Activated naive CD8-positive, alpha-beta T cell treated with anti-CD3 and anti-CD28 coated beads, Interleukin-2, amount 50 U/mL, for 24 hours (primary cell): ENCODE results near the gene PNPLA7.
"Not testable (repeated sequence)": the region's sequence is repeated elsewhere in the genome, so short reads cannot be mapped to it uniquely, and the experiment has no call there.

Experiments used
- ATAC-seq: fragments of 150-1000 bp; cut with Tn5 transposase; one replicate; pipeline ENCODE4 v1.10.0; 2021
- DNase-seq: peaks from one replicate; pipeline ENCODE4 v3.0.0; 2021
- H3K27ac Mint-ChIP-seq: one replicate; pipeline ENCODE4 v1.8.0; 2021; ENCODE audit warnings: mild to moderate bottlenecking, mixed read lengths
- H3K27me3 Mint-ChIP-seq: one replicate; pipeline ENCODE4 v1.8.0; 2021; ENCODE audit warnings: mixed read lengths
- H3K36me3 Mint-ChIP-seq: one replicate; pipeline ENCODE4 v1.8.0; 2021; ENCODE audit warnings: low read depth, mixed read lengths
- H3K4me1 Mint-ChIP-seq: one replicate; pipeline ENCODE4 v1.8.0; 2021; ENCODE audit warnings: mixed read lengths
- H3K4me3 Mint-ChIP-seq: one replicate; pipeline ENCODE4 v1.8.0; 2021; ENCODE audit warnings: mild to moderate bottlenecking, moderate library complexity, mixed read lengths
- H3K9me3 Mint-ChIP-seq: one replicate; pipeline ENCODE4 v1.8.0; 2021; ENCODE audit warnings: mixed read lengths

Gene PNPLA7

DNA sequence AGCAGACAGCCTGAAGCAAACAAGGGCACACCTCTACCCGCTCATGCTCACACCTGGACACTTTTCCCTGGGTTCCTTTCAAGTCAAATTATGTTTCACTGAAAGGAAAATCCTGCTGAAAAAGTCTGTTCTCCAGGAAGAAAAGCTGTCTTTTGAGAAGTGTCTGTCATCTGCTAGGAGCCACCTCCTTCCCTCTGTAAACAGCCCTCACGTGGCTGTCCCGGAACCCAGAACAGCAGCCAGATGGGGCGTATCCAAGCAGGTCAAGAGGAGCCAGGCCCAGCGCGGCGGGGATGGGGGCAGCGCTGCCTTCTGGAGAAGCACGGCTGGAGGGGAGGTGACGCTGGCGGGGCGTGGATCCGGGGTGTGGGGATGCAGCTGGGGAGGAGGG lies at the start of gene PNPLA7:
Gene PNPLA7 (minus strand): TSS at position 172 of the 391 bp plus-strand sequence. CDS start 205 bp downstream, outside the sequence.
- Mint-ChIP-seq H3K4me3 (peak within 1 kb of the TSS; percentile 84), H3K4me1 (peaks cover 18% of the 10 kb centered on the region), H3K27me3 (no peaks in the 10 kb centered on the region), H3K27ac (peak within 1 kb of the TSS; percentile 76), H3K36me3 (peaks cover 9% of the 10 kb centered on the region), H3K9me3 (no peaks in the 10 kb centered on the region)
- DNase-seq (peak; percentile 53), ATAC-seq (no peak)

DNA sequence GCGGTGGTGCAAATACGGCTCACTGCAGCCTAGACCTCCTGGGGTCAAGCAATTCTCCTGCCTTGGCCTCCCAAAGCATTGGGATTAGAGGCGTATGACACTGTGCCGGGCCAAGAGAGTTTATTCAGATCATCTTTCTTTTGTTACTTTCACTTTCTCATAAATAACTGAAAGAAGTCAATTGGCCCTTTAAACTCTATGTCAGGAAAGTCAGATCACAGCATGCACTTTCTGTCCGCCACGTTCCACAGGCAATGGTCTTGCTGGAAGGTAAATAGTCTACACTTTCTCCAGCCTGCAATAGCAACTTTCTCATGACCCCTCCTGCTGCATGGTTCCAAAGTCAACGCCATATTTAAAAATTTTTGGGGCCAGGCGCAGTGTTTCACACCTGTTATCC lies 48.7 kb upstream of the PNPLA7 start:
- H3K27ac Mint-ChIP-seq: no peak overlapping the region
- no peaks in the 10 kb centered on the region for H3K36me3 Mint-ChIP-seq
- H3K4me3 Mint-ChIP-seq: no peak overlapping the region
- H3K9me3 Mint-ChIP-seq: no peaks in the 10 kb centered on the region
- DNase-seq (no peak), ATAC-seq (no peak)
- H3K4me1 Mint-ChIP-seq: no peaks in the 10 kb centered on the region
- H3K27me3 Mint-ChIP-seq: no peaks in the 10 kb centered on the region

GRCh38 chr9:137596577-137596976 lies 46.4 kb upstream of the PNPLA7 start:
- H3K27me3 Mint-ChIP-seq, H3K36me3 Mint-ChIP-seq, H3K27ac Mint-ChIP-seq, H3K4me3 Mint-ChIP-seq, ATAC-seq, H3K9me3 Mint-ChIP-seq, H3K4me1 Mint-ChIP-seq, DNase-seq: not testable (repeated sequence)

- Mint-ChIP-seq H3K4me3 (no peak overlapping the region), H3K4me1 (peaks cover 18% of the 10 kb centered on the region), H3K9me3 (no peaks in the 10 kb centered on the region), H3K27ac (no peak overlapping the region), H3K36me3 (peaks cover 3% of the 10 kb centered on the region), H3K27me3 (no peaks in the 10 kb centered on the region)
- DNase-seq: no peak
- ATAC-seq: no peak
Observed at GRCh38 chr9:137593176-137593575, 43.0 kb upstream of the PNPLA7 start.

DNA sequence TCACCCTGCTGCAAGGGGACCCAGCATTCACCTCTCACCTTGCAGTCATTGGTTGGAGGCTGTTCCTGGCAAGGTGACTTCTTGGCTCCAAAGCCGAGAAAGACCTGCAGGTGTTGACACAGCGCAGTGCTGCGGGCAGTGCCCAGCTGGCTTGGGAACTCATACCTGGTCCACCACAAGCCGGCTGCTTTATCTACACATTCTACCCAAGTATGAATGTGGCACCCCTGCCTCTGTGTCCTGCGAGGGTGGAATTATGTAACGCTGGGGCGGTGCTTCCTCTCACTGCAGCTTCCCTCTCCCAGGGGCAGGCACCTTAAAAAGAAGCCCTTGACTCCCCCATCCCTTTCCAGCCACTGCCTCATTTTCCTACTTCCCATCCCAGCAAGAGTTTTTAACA lies 42.6 kb upstream of the PNPLA7 start:
- H3K9me3 Mint-ChIP-seq: no peaks in the 10 kb centered on the region
- ATAC-seq (no peak), DNase-seq (no peak)
- H3K27me3 Mint-ChIP-seq: no peaks in the 10 kb centered on the region
- H3K4me3 Mint-ChIP-seq: no peak overlapping the region
- peaks cover 8% of the 10 kb centered on the region for H3K36me3 Mint-ChIP-seq
- H3K4me1 Mint-ChIP-seq: peaks cover 22% of the 10 kb centered on the region
- H3K27ac Mint-ChIP-seq: no peak overlapping the region

- DNase-seq (peak; percentile 93), ATAC-seq (peak; percentile 94)
- peak within 1 kb of the TSS; percentile 92 for H3K4me3 Mint-ChIP-seq
- H3K4me1 Mint-ChIP-seq: peaks cover 27% of the 10 kb centered on the region
- peak within 1 kb of the TSS; percentile 93 for H3K27ac Mint-ChIP-seq
- H3K36me3 Mint-ChIP-seq: peaks cover 23% of the 10 kb centered on the region
- no peaks in the 10 kb centered on the region for H3K9me3 Mint-ChIP-seq
- H3K27me3 Mint-ChIP-seq: no peaks in the 10 kb centered on the region
Observed at GRCh38 chr9:137590469-137591383, 40.5 kb upstream of the PNPLA7 start, which contains the start of gene ZMYND19. ZMYND19 (minus strand) TSS chr9:137590512; CDS start chr9:137590263, 249 bp downstream.

DNA sequence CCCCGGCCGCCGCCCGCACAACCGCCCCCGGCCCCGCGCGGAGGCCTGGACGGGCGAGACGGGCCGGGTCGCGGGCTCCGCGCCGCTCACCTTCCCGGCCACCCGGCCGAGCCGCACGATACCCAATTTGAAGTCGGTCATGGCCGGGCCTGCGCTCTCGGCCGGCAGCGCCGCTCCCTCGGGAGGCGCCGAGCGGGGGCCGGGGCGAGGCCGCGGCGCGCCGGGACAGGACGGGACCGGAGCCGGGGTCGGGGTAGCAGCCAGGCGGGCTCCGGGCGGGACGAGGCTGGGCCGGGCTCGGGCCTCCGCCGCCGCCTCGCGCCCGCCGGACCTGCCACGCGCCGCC lies 39.9 kb upstream of the PNPLA7 start:
- DNase-seq: no peak
- H3K4me1 Mint-ChIP-seq: peaks cover 27% of the 10 kb centered on the region
- H3K27me3 Mint-ChIP-seq: no peaks in the 10 kb centered on the region
- ATAC-seq: peak; percentile 17
- no peaks in the 10 kb centered on the region for H3K9me3 Mint-ChIP-seq
- peaks cover 23% of the 10 kb centered on the region for H3K36me3 Mint-ChIP-seq
- no peak overlapping the region for H3K4me3 Mint-ChIP-seq
- H3K27ac Mint-ChIP-seq: no peak overlapping the region

DNA sequence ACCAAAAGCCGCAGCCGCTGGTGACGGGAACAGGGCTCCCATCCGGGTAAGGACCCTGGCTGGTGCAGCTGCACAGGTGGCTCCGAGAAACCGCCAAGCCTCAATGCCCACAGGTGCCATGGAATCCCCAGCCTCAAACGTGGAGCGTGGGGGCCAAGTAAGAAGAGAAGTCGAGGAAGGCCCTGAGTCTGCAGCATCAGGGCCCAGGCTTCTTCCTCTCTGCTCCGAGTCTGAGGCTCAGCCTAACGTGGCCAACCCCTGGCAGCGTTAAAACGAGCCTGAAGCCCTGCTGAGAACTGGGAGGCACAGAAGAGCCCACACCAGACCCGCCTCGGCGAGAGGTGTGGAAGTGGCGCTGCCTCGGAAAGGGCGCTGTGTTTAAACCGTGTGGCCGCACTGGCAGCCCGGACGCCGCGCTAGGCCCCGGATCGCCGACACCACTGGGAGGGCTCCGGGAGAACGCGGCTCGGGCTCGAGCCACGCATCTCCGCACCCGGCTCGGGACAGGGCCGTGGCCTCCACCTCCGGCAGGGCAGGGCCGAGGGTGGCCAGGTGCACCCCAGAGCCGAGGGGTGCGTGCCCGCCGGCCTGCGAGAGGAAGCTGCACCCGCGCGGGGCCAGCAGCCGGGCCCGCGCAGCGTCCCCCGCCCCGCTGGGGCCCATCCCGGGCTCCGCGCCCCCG lies 39.4 kb upstream of the PNPLA7 start:
- DNase-seq: peak; percentile 31
- H3K4me1 Mint-ChIP-seq: peaks cover 27% of the 10 kb centered on the region
- peak overlapping the region; percentile 84 for H3K4me3 Mint-ChIP-seq
- H3K27me3 Mint-ChIP-seq: no peaks in the 10 kb centered on the region
- H3K36me3 Mint-ChIP-seq: peaks cover 23% of the 10 kb centered on the region
- peak overlapping the region; percentile 54 for H3K27ac Mint-ChIP-seq
- H3K9me3 Mint-ChIP-seq: no peaks in the 10 kb centered on the region
- ATAC-seq: peak; percentile 24

DNA sequence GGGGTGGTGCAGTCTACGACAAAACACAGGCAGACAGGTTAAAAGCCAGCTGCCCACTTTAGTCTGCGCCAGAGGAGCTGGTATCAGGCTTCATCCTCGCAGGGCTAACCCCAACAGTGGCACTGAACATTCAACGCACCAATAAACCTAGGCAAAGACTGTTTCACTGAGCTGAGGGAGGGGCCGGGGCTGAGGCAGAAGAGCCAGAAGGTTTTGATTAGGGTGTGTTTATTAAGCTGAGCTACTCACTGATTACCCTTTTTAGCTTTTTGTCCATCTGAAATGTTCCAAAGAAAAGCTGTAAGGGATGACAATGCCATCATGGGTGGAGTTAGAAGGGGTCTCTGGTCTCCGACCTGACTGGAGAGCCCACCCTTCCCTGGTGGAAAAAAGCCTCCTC lies 38.7 kb upstream of the PNPLA7 start:
- H3K4me1 Mint-ChIP-seq: peaks cover 27% of the 10 kb centered on the region
- no peaks in the 10 kb centered on the region for H3K9me3 Mint-ChIP-seq
- H3K4me3 Mint-ChIP-seq: peak overlapping the region; percentile 84
- H3K27me3 Mint-ChIP-seq: no peaks in the 10 kb centered on the region
- DNase-seq (no peak), ATAC-seq (no peak)
- H3K36me3 Mint-ChIP-seq: peaks cover 23% of the 10 kb centered on the region
- no peak overlapping the region for H3K27ac Mint-ChIP-seq

DNA sequence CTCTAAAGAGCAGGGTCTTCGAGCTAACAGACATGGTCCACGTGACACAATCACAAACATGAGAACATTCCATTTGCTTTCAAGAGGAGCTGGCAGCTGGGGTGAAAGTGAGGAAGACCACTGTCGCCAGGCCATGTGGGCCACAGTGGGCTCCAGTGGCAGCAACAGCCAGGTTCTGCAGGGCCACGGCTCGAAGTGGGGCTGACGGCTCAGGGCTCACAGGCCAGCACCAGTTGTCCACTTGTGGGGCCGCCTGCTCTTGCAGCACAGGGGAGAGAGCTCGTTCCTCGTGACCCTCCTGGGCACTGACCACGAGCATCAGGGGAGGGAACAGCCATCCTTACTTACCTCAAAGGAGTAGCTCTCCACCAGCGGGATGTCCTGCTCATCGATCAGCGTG lies 38.1 kb upstream of the PNPLA7 start:
- ATAC-seq (no peak), DNase-seq (no peak)
- Mint-ChIP-seq H3K9me3 (no peaks in the 10 kb centered on the region), H3K4me1 (peaks cover 27% of the 10 kb centered on the region), H3K36me3 (peaks cover 23% of the 10 kb centered on the region), H3K27me3 (no peaks in the 10 kb centered on the region), H3K4me3 (peak overlapping the region; percentile 84), H3K27ac (no peak overlapping the region)

DNA sequence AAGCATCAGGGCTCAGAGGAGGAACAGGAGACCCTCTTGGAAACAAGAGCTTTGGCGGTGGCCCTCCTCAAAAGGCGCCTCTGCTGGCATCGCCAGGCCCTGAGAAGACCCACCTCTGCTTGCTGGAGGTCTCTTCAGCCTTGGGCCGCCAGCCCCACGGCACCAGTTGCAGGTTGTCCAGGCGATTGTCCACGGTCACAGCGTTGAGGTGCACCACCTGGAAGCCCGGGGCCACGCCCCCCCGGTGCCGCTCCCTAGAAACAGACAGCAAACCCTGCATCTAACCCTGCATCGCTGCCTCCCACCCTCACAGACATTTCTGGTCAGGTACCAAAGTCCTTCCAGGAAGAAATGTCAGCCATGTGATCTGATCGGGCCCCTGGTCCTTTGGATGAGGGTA lies 36.7 kb upstream of the PNPLA7 start:
- no peak for ATAC-seq
- no peaks in the 10 kb centered on the region for H3K27me3 Mint-ChIP-seq
- H3K4me1 Mint-ChIP-seq: peaks cover 27% of the 10 kb centered on the region
- no peak for DNase-seq
- H3K4me3 Mint-ChIP-seq: no peak overlapping the region
- no peaks in the 10 kb centered on the region for H3K9me3 Mint-ChIP-seq
- H3K36me3 Mint-ChIP-seq: peaks cover 24% of the 10 kb centered on the region
- H3K27ac Mint-ChIP-seq: no peak overlapping the region

GRCh38 chr9:137583957-137584356 lies 33.8 kb upstream of the PNPLA7 start:
- Mint-ChIP-seq H3K9me3 (no peaks in the 10 kb centered on the region), H3K27me3 (no peaks in the 10 kb centered on the region), H3K4me3 (no peak overlapping the region)

DNA sequence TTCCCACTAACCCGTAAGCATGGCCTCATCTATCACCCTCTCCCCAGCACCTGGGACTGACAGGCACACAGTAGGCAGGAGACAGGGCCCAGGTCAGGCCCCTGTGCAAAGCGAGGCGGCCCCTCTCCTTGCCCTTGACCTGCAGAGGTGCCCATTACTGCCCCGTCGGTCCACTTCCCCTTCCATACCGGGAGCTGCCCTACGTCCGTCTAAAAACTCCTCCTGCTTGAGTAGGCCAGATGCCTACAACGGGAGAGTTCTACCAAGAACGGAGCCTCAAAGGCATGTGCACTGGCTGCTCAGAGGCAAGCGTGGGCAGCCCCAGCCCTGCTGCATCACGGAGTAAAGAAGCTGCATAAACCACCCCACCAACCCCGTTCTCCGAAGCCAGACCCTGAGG lies 33.1 kb upstream of the PNPLA7 start:
- no peak overlapping the region for H3K27ac Mint-ChIP-seq
- DNase-seq (no peak), ATAC-seq (no peak)
- peaks cover 25% of the 10 kb centered on the region for H3K36me3 Mint-ChIP-seq
- no peak overlapping the region for H3K4me3 Mint-ChIP-seq
- H3K27me3 Mint-ChIP-seq: no peaks in the 10 kb centered on the region
- peaks cover 17% of the 10 kb centered on the region for H3K4me1 Mint-ChIP-seq
- no peaks in the 10 kb centered on the region for H3K9me3 Mint-ChIP-seq

More at GRCh38 chr9:137583957-137584356, 33.8 kb upstream of the PNPLA7 start:
- ATAC-seq (no peak), DNase-seq (no peak)
- Mint-ChIP-seq H3K36me3 (peaks cover 25% of the 10 kb centered on the region), H3K4me1 (peaks cover 21% of the 10 kb centered on the region), H3K27ac (no peak overlapping the region)

- DNase-seq (no peak), ATAC-seq (no peak)
- H3K27ac Mint-ChIP-seq: no peak overlapping the region
- no peaks in the 10 kb centered on the region for H3K9me3 Mint-ChIP-seq
- H3K4me1 Mint-ChIP-seq: peaks cover 15% of the 10 kb centered on the region
- no peak overlapping the region for H3K4me3 Mint-ChIP-seq
- no peaks in the 10 kb centered on the region for H3K27me3 Mint-ChIP-seq
- H3K36me3 Mint-ChIP-seq: peaks cover 18% of the 10 kb centered on the region
Observed at GRCh38 chr9:137582286-137582860, 32.2 kb upstream of the PNPLA7 start.
